SK-N-SH treated with all-trans-retinoic acid at 6 μM for 48 hours (cell line): ENCODE results near the gene CFAP74.

Source experiments
- ARNTL ChIP-seq: fragments of 450-650 bp; formaldehyde crosslinking; IDR thresholded peaks from 2 replicates; pipeline ENCODE4 v1.5.0; 2020; ENCODE audit warnings: low read depth, mild to moderate bottlenecking, moderate library complexity, borderline replicate concordance
- CREB5 ChIP-seq: fragments of 250-450 bp; sonication (Bioruptor Pico); IDR thresholded peaks from 2 replicates; pipeline ENCODE4 v1.5.1; 2020; ENCODE audit warnings: low read depth, mild to moderate bottlenecking, moderate library complexity
- CSRNP3 ChIP-seq: fragments of 250-450 bp; sonication (Bioruptor Pico); IDR thresholded peaks from 2 replicates; pipeline ENCODE4 v1.5.1; 2021; ENCODE audit warnings: mild to moderate bottlenecking, moderate library complexity
- ESRRG ChIP-seq: fragments of 250-450 bp; sonication (Bioruptor Pico); IDR thresholded peaks from 2 replicates; pipeline ENCODE4 v1.6.1; 2021; ENCODE audit warnings: mild to moderate bottlenecking
- PATZ1 ChIP-seq: fragments of 250-450 bp; sonication (Bioruptor Pico); IDR thresholded peaks from 2 replicates; pipeline ENCODE4 v1.8.0; 2020; ENCODE audit warnings: mild to moderate bottlenecking, moderate library complexity, borderline replicate concordance
- POU6F1 ChIP-seq: fragments of 250-450 bp; sonication (Bioruptor Pico); IDR thresholded peaks from 2 replicates; pipeline ENCODE4 v1.8.0; 2021; ENCODE audit warnings: low read depth, mild to moderate bottlenecking, moderate library complexity, borderline replicate concordance
- RARB ChIP-seq: fragments of 250-450 bp; sonication (Bioruptor Pico); IDR thresholded peaks from 2 replicates; pipeline ENCODE4 v1.8.0; 2021; ENCODE audit warnings: mild to moderate bottlenecking, moderate library complexity
- SNAI2 ChIP-seq: fragments of 250-450 bp; sonication (Bioruptor Pico); IDR thresholded peaks from 2 replicates; pipeline ENCODE4 v1.5.0; 2020; ENCODE audit warnings: mild to moderate bottlenecking, moderate library complexity
- TCF4 ChIP-seq: fragments of 250-450 bp; sonication (Bioruptor Pico); IDR thresholded peaks from 2 replicates; pipeline ENCODE4 v1.8.0; 2021; ENCODE audit warnings: mild to moderate bottlenecking, moderate library complexity, borderline replicate concordance
- TSHZ2 ChIP-seq: fragments of 250-450 bp; sonication (Bioruptor Pico); IDR thresholded peaks from 2 replicates; pipeline ENCODE4 v1.5.0; 2020; ENCODE audit warnings: mild to moderate bottlenecking, moderate library complexity
- ZC3H10 ChIP-seq: fragments of 250-450 bp; sonication (Bioruptor Pico); IDR thresholded peaks from 2 replicates; pipeline ENCODE4 v1.5.1; 2021; ENCODE audit warnings: mild to moderate bottlenecking, moderate library complexity
- ZFP3 ChIP-seq: fragments of 250-450 bp; sonication (Bioruptor Pico); IDR thresholded peaks from 2 replicates; pipeline ENCODE4 v1.5.0; 2020; ENCODE audit warnings: mild to moderate bottlenecking, moderate library complexity
- ZFP30 ChIP-seq: fragments of 450-650 bp; formaldehyde crosslinking; IDR thresholded peaks from 2 replicates; pipeline ENCODE4 v1.5.0; 2022; ENCODE audit warnings: mild to moderate bottlenecking, moderate library complexity
- ZNF565 ChIP-seq: fragments of 450-650 bp; formaldehyde crosslinking; conservative IDR thresholded peaks from 2 replicates; pipeline ENCODE4 v1.5.0; 2020; ENCODE audit warnings: low read depth, mild to moderate bottlenecking, moderate library complexity

GRCh38 chr1:1917995-1918900 lies 85.3 kb downstream of the CFAP74 start:
- no peak for TF ChIP-seq ZFP3
- no peak for TF ChIP-seq CREB5 (CRISPR knock-in tag)
- TF ChIP-seq PATZ1 (CRISPR knock-in tag), result no peak
- no peak for TF ChIP-seq TSHZ2 (CRISPR knock-in tag)
- no peak for TF ChIP-seq ESRRG (CRISPR knock-in tag)
- TF ChIP-seq ZNF565 (CRISPR knock-in tag), result no peak
- no peak for TF ChIP-seq ZC3H10 (CRISPR knock-in tag)
- no peak for TF ChIP-seq SNAI2 (CRISPR knock-in tag)
- no peak for TF ChIP-seq TCF4
- TF ChIP-seq ARNTL (CRISPR knock-in tag), result no peak
- no peak for TF ChIP-seq CSRNP3
- no peak for TF ChIP-seq POU6F1 (CRISPR knock-in tag)
- no peak for TF ChIP-seq ZFP30
- no peak for TF ChIP-seq RARB
